GM12872 (cell line): ENCODE measurements around the gene MMP25.

Experiments used
- CTCF ChIP-seq: IDR thresholded peaks from 3 replicates; pipeline ENCODE4 v1.5.1; 2011; ENCODE audit warnings: low read depth, mild to moderate bottlenecking, low read length, moderate library complexity; ENCODE audit not compliant: insufficient read depth

The MMP25 gene

GRCh38 chr16:3085868-3086595 lies 39.7 kb downstream of the MMP25 start:
- no peak for TF ChIP-seq CTCF

GRCh38 chr16:3086596-3087242 lies 40.4 kb downstream of the MMP25 start:
- TF ChIP-seq CTCF: no peak

GRCh38 chr16:3087243-3088235 lies 41.2 kb downstream of the MMP25 start:
- 0 out of 3 replicates have a peak, but pooled peaks have one; percentile 32 for TF ChIP-seq CTCF

GRCh38 chr16:3088450-3088849 lies 42.1 kb downstream of the MMP25 start:
- TF ChIP-seq CTCF: no peak

GRCh38 chr16:3088925-3089716 lies 42.8 kb downstream of the MMP25 start:
- TF ChIP-seq CTCF: no peak

GRCh38 chr16:3089717-3090592 lies 43.6 kb downstream of the MMP25 start:
- no peak for TF ChIP-seq CTCF
